ENCODE data around the gene APOOL.
"Not testable (repeated sequence)": the region's sequence is repeated elsewhere in the genome, so short reads cannot be mapped to it uniquely, and the experiment has no call there.

APOOL gene

GRCh38 chrX:85052636-85053343 lies 49.1 kb downstream of the APOOL start:
- H3K4me3 ChIP-seq (ENCODE audit: low read depth, low read length), result no peak overlapping the region
- DNase-seq (ENCODE audit: low read depth), result peak; percentile 6
- TF ChIP-seq CTCF (IDR thresholded peaks at IDR 0.05; ENCODE audit: low read depth, low read length), result no peak
- TF ChIP-seq POLR2A (IDR thresholded peaks at IDR 0.05; ENCODE audit: extremely low read depth, insufficient read length), result no peak
- no peak for TF ChIP-seq MYC (IDR thresholded peaks at IDR 0.05; ENCODE audit: low read depth, low read length)
- TF ChIP-seq MAX (IDR thresholded peaks at IDR 0.05; ENCODE audit: low read depth, low read length), result no peak

GRCh38 chrX:85065512-85066198 lies 62.0 kb downstream of the APOOL start:
- no peak for DNase-seq (ENCODE audit: low read depth)
- H3K4me3 ChIP-seq (ENCODE audit: low read depth, low read length), result no peak overlapping the region
- TF ChIP-seq MYC (IDR thresholded peaks at IDR 0.05; ENCODE audit: low read depth, low read length), result no peak

GRCh38 chrX:85077247-85077646 lies 73.6 kb downstream of the APOOL start:
- not testable (repeated sequence) for DNase-seq (ENCODE audit: low read depth); H3K4me3 ChIP-seq (ENCODE audit: low read depth, low read length)

- H3K4me3 ChIP-seq (ENCODE audit: low read depth, low read length), result no peak overlapping the region
- peak; percentile 32 for DNase-seq (ENCODE audit: low read depth)
- TF ChIP-seq CTCF (IDR thresholded peaks at IDR 0.05; ENCODE audit: low read depth, low read length), result peak; percentile 60
- no peak for TF ChIP-seq MAX (IDR thresholded peaks at IDR 0.05; ENCODE audit: low read depth, low read length)
- TF ChIP-seq POLR2A (IDR thresholded peaks at IDR 0.05; ENCODE audit: extremely low read depth, insufficient read length), result no peak
These were observed 81.2 kb downstream of the APOOL start for GRCh38 chrX:85084770-85085393.

- no peak for TF ChIP-seq POLR2A (IDR thresholded peaks at IDR 0.05; ENCODE audit: extremely low read depth, insufficient read length)
- TF ChIP-seq MAX (IDR thresholded peaks at IDR 0.05; ENCODE audit: low read depth, low read length), result no peak
- TF ChIP-seq CTCF (IDR thresholded peaks at IDR 0.05; ENCODE audit: low read depth, low read length), result no peak
- no peak for TF ChIP-seq MYC (IDR thresholded peaks at IDR 0.05; ENCODE audit: low read depth, low read length)
- no peak overlapping the region for H3K4me3 ChIP-seq (ENCODE audit: low read depth, low read length)
These were observed 85.7 kb downstream of the APOOL start for GRCh38 chrX:85089321-85089840.

GRCh38 chrX:85107407-85107806 lies 103.7 kb downstream of the APOOL start:
- DNase-seq (ENCODE audit: low read depth), result no peak
- TF ChIP-seq POLR2A (IDR thresholded peaks at IDR 0.05; ENCODE audit: extremely low read depth, insufficient read length), result no peak
- no peak for TF ChIP-seq CTCF (IDR thresholded peaks at IDR 0.05; ENCODE audit: low read depth, low read length)
- no peak for TF ChIP-seq MYC (IDR thresholded peaks at IDR 0.05; ENCODE audit: low read depth, low read length)
- TF ChIP-seq MAX (IDR thresholded peaks at IDR 0.05; ENCODE audit: low read depth, low read length), result no peak
- H3K4me3 ChIP-seq (ENCODE audit: low read depth, low read length), result no peak overlapping the region

More at GRCh38 chrX:85089321-85089840, 85.7 kb downstream of the APOOL start:
- DNase-seq (ENCODE audit: low read depth), result no peak
